ENCODE measurements around the gene ATP6V0A1.

DNA sequence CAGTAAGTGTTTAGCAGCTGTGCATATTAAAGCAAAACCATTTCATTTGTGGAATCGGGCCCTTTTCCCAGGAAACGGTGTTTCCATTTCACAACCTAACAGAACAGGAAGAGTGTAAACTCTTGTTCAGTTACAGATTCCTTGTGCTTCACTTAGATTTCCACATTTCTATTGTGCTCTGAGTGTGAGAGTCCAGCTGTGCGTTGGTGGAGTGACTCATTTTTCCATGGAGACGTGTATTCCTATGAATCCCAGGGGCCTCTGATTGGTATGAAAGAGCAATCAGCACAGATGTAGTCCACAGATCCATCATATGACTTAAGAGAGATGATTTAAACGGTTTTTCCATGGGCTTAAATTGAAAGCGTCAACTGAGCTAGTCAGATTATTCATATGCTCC, 22.3 kb upstream of the ATP6V0A1 start:
- TF ChIP-seq, protein P1, sequence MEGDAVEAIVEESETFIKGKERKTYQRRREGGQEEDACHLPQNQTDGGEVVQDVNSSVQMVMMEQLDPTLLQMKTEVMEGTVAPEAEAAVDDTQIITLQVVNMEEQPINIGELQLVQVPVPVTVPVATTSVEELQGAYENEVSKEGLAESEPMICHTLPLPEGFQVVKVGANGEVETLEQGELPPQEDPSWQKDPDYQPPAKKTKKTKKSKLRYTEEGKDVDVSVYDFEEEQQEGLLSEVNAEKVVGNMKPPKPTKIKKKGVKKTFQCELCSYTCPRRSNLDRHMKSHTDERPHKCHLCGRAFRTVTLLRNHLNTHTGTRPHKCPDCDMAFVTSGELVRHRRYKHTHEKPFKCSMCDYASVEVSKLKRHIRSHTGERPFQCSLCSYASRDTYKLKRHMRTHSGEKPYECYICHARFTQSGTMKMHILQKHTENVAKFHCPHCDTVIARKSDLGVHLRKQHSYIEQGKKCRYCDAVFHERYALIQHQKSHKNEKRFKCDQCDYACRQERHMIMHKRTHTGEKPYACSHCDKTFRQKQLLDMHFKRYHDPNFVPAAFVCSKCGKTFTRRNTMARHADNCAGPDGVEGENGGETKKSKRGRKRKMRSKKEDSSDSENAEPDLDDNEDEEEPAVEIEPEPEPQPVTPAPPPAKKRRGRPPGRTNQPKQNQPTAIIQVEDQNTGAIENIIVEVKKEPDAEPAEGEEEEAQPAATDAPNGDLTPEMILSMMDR (IDR thresholded peaks at IDR 0.05) = no peak
- no peak for TF ChIP-seq POLR2AphosphoS5 (IDR thresholded peaks at IDR 0.05; ENCODE audit: low read depth, low read length)
- TF ChIP-seq, protein P2, sequence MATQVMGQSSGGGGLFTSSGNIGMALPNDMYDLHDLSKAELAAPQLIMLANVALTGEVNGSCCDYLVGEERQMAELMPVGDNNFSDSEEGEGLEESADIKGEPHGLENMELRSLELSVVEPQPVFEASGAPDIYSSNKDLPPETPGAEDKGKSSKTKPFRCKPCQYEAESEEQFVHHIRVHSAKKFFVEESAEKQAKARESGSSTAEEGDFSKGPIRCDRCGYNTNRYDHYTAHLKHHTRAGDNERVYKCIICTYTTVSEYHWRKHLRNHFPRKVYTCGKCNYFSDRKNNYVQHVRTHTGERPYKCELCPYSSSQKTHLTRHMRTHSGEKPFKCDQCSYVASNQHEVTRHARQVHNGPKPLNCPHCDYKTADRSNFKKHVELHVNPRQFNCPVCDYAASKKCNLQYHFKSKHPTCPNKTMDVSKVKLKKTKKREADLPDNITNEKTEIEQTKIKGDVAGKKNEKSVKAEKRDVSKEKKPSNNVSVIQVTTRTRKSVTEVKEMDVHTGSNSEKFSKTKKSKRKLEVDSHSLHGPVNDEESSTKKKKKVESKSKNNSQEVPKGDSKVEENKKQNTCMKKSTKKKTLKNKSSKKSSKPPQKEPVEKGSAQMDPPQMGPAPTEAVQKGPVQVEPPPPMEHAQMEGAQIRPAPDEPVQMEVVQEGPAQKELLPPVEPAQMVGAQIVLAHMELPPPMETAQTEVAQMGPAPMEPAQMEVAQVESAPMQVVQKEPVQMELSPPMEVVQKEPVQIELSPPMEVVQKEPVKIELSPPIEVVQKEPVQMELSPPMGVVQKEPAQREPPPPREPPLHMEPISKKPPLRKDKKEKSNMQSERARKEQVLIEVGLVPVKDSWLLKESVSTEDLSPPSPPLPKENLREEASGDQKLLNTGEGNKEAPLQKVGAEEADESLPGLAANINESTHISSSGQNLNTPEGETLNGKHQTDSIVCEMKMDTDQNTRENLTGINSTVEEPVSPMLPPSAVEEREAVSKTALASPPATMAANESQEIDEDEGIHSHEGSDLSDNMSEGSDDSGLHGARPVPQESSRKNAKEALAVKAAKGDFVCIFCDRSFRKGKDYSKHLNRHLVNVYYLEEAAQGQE (IDR thresholded peaks at IDR 0.05; ENCODE audit: insufficient read depth in 1 of 2, low read depth in 2 of 2, low read length in 1 of 2) = no peak
- no peak for TF ChIP-seq TCF7L2 (IDR thresholded peaks at IDR 0.05; ENCODE audit: low read depth, low read length)

Measured in Panc1 (cell line).